GM12872 (cell line): ENCODE results near the gene OR8B4.

Experiments
- TF ChIP-seq, protein P1 (sequence below): IDR thresholded peaks from 3 replicates; pipeline ENCODE4 v1.5.1; 2011; ENCODE audit warnings: low read depth, mild to moderate bottlenecking, low read length, moderate library complexity; ENCODE audit not compliant: insufficient read depth

Gene OR8B4

DNA sequence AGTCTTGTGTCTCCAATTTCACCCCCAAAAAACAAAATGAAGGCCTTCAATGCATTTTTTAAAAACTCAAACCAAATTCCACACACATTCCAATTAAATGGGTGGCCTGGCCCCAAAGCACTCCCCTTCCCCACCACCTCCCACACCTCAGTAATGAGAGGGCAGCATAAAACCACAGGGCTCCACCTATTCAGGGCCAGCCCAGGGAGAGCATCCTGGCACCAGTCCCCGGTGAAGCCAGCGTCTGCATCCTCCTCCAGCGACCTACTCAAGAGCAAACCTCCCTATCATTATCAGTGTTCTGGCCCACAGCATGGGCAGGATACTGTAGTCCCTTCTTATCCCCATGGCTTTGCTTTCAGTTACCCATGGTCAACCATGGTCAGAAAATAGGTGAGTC lies 38.7 kb upstream of the OR8B4 start:
- TF ChIP-seq, protein P1, sequence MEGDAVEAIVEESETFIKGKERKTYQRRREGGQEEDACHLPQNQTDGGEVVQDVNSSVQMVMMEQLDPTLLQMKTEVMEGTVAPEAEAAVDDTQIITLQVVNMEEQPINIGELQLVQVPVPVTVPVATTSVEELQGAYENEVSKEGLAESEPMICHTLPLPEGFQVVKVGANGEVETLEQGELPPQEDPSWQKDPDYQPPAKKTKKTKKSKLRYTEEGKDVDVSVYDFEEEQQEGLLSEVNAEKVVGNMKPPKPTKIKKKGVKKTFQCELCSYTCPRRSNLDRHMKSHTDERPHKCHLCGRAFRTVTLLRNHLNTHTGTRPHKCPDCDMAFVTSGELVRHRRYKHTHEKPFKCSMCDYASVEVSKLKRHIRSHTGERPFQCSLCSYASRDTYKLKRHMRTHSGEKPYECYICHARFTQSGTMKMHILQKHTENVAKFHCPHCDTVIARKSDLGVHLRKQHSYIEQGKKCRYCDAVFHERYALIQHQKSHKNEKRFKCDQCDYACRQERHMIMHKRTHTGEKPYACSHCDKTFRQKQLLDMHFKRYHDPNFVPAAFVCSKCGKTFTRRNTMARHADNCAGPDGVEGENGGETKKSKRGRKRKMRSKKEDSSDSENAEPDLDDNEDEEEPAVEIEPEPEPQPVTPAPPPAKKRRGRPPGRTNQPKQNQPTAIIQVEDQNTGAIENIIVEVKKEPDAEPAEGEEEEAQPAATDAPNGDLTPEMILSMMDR, result no peak

DNA sequence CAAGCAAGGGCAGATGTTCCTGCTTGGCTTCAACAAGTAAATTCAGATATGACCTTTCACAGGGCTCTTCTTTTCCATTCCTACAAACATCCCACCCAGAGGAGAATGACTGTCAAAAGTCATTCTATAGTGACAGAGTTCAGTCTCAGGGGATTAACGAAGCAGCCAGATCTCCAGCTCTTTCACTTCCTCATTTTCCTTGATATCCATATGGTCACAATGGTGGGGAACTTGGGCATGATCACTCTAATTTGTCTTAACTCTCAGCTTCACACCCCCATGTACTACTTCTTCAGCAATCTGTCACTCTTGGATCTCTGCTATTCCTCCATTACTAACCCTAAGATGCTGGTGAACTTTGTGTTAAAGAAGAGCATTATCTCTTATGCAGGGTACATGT lies 35.8 kb upstream of the OR8B4 start:
- TF ChIP-seq, protein P1, result no peak

DNA sequence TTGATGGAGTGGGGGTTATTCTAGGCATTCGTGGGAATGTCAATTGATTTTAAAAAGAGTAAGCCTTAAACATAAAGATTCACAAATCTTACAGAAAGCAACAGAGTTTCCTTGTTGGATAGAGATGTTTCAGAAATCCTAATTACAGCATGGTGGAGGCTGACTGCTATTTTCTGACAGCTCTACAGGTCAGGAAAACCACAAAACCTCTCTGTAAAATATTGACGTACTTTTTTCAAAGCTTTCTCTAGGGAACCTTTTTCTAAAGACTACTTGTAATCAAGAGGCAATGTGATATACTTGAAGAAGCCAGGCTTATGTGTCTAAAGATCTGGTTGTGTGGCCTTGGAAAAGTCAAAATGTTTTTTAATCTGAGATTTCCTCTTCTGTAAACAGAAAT lies 29.9 kb upstream of the OR8B4 start:
- TF ChIP-seq, protein P1, result no peak

DNA sequence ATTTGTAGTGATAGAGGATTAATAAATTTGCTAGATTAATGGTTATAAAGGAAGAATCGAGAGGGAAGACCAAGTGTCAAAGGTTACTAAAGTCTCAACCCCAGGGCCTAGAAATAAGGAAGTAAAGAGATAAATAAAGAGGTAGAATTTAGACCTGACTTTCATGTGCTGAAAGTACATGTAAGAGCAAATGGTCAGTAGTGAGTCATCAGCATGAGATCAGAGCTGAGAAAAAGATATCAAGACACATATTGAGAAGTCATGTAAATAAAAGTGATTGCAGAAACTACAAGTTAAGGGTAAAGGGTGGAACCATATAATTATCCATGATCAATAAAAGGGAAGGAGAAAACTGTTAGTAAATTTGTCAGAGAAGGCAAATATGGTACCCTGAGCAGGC lies 22.2 kb upstream of the OR8B4 start:
- TF ChIP-seq, protein P1, result no peak

DNA sequence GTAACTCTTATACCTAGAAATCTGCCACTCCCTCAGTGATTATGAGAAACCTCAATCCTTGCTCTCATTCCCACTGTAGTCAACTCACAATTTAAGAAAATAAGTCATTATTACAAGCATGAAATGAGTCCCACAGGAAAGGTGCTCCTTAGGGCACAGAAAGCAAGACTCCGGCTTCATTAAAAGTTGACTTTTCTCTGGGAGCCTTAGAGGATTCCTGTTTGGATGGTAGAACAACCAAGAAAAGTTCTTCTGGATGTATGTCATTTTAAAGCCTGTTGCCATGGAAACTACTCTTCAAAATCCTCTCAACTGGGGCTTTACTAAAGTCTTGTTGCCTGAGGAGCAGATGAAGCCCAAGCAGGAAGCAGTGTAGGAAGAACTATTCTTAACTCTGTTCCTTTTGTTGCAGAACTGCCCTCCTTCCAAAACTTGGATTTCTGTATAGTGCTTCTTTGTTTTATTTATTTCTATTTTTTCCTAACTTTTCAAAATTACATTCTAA lies 21.0 kb upstream of the OR8B4 start, which contains the start of gene OR8B8:
Gene OR8B8 (minus strand): TSS at position 51 of the 505 bp plus-strand sequence. CDS start 4,611 bp downstream, outside the sequence.
- TF ChIP-seq, protein P1, result no peak

DNA sequence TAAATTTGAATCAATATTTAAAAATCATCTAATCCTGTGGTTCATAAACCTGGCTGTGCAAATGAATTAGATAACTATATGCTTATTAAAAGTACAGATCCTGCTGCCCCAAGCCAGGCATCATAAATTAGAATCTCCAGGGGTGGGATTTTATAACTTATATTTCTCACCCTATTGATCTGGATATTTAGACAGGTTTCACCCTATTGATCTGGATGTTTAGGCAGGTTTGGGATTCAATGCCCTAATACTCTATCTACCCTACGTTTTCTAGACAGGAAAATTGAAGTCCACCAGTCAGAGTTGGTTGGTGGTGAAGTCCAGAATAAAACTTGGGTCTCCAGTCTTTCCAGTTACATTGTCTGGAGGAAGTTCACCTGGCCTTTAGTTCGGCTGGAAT lies 18.2 kb upstream of the OR8B4 start:
- TF ChIP-seq, protein P1, result no peak

DNA sequence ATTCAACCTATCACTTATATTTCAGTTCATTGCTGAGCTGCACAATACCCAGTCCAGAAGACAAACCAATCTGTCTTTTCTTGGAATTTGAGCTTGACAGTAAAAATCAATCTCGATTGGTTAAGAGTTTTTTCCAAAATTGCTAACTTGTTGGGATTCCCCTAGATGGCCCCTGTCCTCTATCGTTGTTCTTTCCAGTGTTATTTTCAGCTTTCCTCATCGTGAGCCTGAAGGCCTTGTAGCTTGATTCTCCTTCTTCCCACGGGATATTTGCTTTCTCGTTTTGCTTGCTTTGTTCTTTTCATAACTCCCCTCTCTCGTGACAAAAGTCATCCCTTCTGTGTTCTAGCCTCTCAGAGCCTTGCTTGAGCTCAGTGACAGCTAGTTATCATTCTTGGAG lies 17.8 kb upstream of the OR8B4 start:
- TF ChIP-seq, protein P1, result no peak
